Suprapubic skin (tissue), 3 donors: ENCODE measurements around the gene WWOX.

ENCODE experiments used
- CTCF ChIP-seq, 2 donors: fragments of 200-600 bp in 1 of 2; fragments of 450-650 bp in 1 of 2; sonication (generic) in 1 of 2; IDR thresholded peaks; one replicate each; pipeline ENCODE4 v1.5.1; 2016 to 2019; ENCODE audit warnings: antibody characterized with exemption in 2 of 2, mild to moderate bottlenecking in 1 of 2, moderate library complexity in 1 of 2
- EP300 ChIP-seq: sonication (generic); formaldehyde crosslinking; IDR thresholded peaks from one replicate; pipeline ENCODE4 v1.6.1; 2017; ENCODE audit warnings: antibody characterized with exemption
- POLR2A ChIP-seq, 2 donors: fragments of 450-650 bp; IDR thresholded peaks; one replicate each; pipeline ENCODE4 v1.6.1; 2017; ENCODE audit warnings: antibody characterized with exemption in 2 of 2, mild to moderate bottlenecking in 2 of 2, moderate library complexity in 2 of 2

- TF ChIP-seq POLR2A (IDR thresholded peaks at IDR 0.05) = no peak
- TF ChIP-seq CTCF (IDR thresholded peaks at IDR 0.05) = no peak
- TF ChIP-seq EP300 = no peak
These were observed 863.0 kb downstream of the WWOX start for GRCh38 chr16:78962457-78962929.
